GM23338 (cell line): ENCODE results near the gene SIDT2. TPM values are rescaled to one million over a fixed set of nuclear protein-coding genes. Genes with fewer than 3 reads are reported as not detected.

Experiments
- ATAC-seq: fragments of 200-7000 bp; cut with Tn5 transposase; 3 replicates; pipeline ENCODE4 v1.9.1; 2020
- DNase-seq: peaks from one replicate; pipeline ENCODE4 v3.0.0-alpha.2; 2015; ENCODE audit warnings: low spot score
- H2AFZ ChIP-seq: fragments of 200-600 bp; sonication (generic); 2 replicates; pipeline ENCODE4 v1.8.0; 2016; ENCODE audit warnings: antibody characterized with exemption, mild to moderate bottlenecking, moderate library complexity
- H3F3A ChIP-seq: fragments of 200-600 bp; sonication (generic); replicated peaks from 2 replicates; pipeline ENCODE4 v1.8.0; 2017; ENCODE audit warnings: antibody characterized with exemption, mixed run types, low read depth
- H3K27ac ChIP-seq: fragments of 200-600 bp; sonication (generic); 2 replicates; pipeline ENCODE4 v1.6.1; 2016; ENCODE audit warnings: low read depth
- H3K27me3 ChIP-seq: fragments of 200-600 bp; sonication (generic); 2 replicates; pipeline ENCODE4 v1.8.0; 2016; ENCODE audit warnings: mild to moderate bottlenecking, mixed run types, moderate library complexity; ENCODE audit not compliant: insufficient read depth
- H3K36me3 ChIP-seq: fragments of 200-600 bp; sonication (generic); 2 replicates; pipeline ENCODE4 v1.8.0; 2016; ENCODE audit warnings: mild to moderate bottlenecking; ENCODE audit not compliant: insufficient read depth
- H3K4me1 ChIP-seq: fragments of 200-600 bp; sonication (generic); 2 replicates; pipeline ENCODE4 v1.8.0; 2016; ENCODE audit warnings: mild to moderate bottlenecking, moderate library complexity; ENCODE audit not compliant: insufficient read depth
- H3K4me2 ChIP-seq: fragments of 200-600 bp; sonication (generic); 2 replicates; pipeline ENCODE4 v1.7.1; 2017; ENCODE audit warnings: mixed run types
- H3K4me3 ChIP-seq: fragments of 200-600 bp; sonication (generic); 2 replicates; pipeline ENCODE4 v1.6.1; 2016; ENCODE audit warnings: mixed run types
- H3K79me2 ChIP-seq: fragments of 200-600 bp; sonication (generic); replicated peaks from 2 replicates; pipeline ENCODE4 v1.8.0; 2017; ENCODE audit warnings: mild to moderate bottlenecking; ENCODE audit not compliant: insufficient read depth
- H3K9me2 ChIP-seq: fragments of 200-600 bp; sonication (generic); 2 replicates; pipeline ENCODE4 v1.8.0; 2017; ENCODE audit not compliant: insufficient read depth
- H4K20me1 ChIP-seq: fragments of 200-600 bp; sonication (generic); replicated peaks from 2 replicates; pipeline ENCODE4 v1.8.0; 2017; ENCODE audit warnings: mild to moderate bottlenecking; ENCODE audit not compliant: insufficient read depth
- H3K27ac Mint-ChIP-seq: 2 replicates; pipeline ENCODE4 v1.8.0; 2020; ENCODE audit warnings: inconsistent platforms, mild to moderate bottlenecking, moderate library complexity, mixed read lengths
- H3K27me3 Mint-ChIP-seq: 3 replicates; pipeline ENCODE4 v1.8.0; 2022; ENCODE audit warnings: low read depth, mild to moderate bottlenecking, moderate library complexity, mixed read lengths, inconsistent platforms; ENCODE audit not compliant: insufficient read depth, poor library complexity
- H3K36me3 Mint-ChIP-seq: 3 replicates; pipeline ENCODE4 v1.8.0; 2021; ENCODE audit warnings: low read depth, mild to moderate bottlenecking, inconsistent platforms, moderate library complexity, mixed read lengths
- H3K4me1 Mint-ChIP-seq: 3 replicates; pipeline ENCODE4 v1.8.0; 2020; ENCODE audit warnings: mild to moderate bottlenecking, inconsistent platforms, mixed read lengths
- H3K4me3 Mint-ChIP-seq: 3 replicates; pipeline ENCODE4 v1.8.0; 2021; ENCODE audit warnings: moderate library complexity, mild to moderate bottlenecking, inconsistent platforms, mixed read lengths
- H3K9me3 Mint-ChIP-seq: 3 replicates; pipeline ENCODE4 v1.8.0; 2020; ENCODE audit warnings: moderate library complexity, mild to moderate bottlenecking, inconsistent platforms, mixed read lengths
- CREB1 ChIP-seq: fragments of 250-450 bp; sonication (Bioruptor Pico); IDR thresholded peaks from 2 replicates; pipeline ENCODE4 v1.5.0; 2020; ENCODE audit warnings: low read depth, mild to moderate bottlenecking, moderate library complexity
- CTCF ChIP-seq, 2 experiments: fragments of 200-600 bp in 1 of 2; sonication (generic) in 1 of 2; conservative IDR thresholded peaks; 2 replicates each; pipeline versions ENCODE4 v1.5.1 to v1.6.1; 2016 to 2017; ENCODE audit warnings: antibody characterized with exemption in 2 of 2, low read depth in 2 of 2, mild to moderate bottlenecking in 2 of 2, moderate library complexity in 1 of 2
- EZH2 ChIP-seq: fragments of 200-600 bp; sonication (generic); IDR thresholded peaks from one replicate; pipeline ENCODE4 v1.8.0; 2017; ENCODE audit warnings: antibody characterized with exemption, mild to moderate bottlenecking, low read depth; ENCODE audit not compliant: unreplicated experiment
- EZH2phosphoT487 ChIP-seq: fragments of 200-600 bp; sonication (generic); IDR thresholded peaks from one replicate; pipeline ENCODE4 v1.8.1; 2018; ENCODE audit warnings: antibody characterized with exemption; ENCODE audit not compliant: unreplicated experiment
- JUNB ChIP-seq: IDR thresholded peaks from one replicate; pipeline ENCODE4 v1.6.1; 2016; ENCODE audit warnings: antibody characterized with exemption; ENCODE audit not compliant: unreplicated experiment
- NANOG ChIP-seq: IDR thresholded peaks from 2 replicates; pipeline ENCODE4 v1.6.1; 2016; ENCODE audit warnings: antibody characterized with exemption, borderline replicate concordance
- POLR2AphosphoS5 ChIP-seq: IDR thresholded peaks from 2 replicates; pipeline ENCODE4 v1.6.1; 2016; ENCODE audit warnings: antibody characterized with exemption, low read depth
- REST ChIP-seq: IDR thresholded peaks from one replicate; pipeline ENCODE4 v1.6.1; 2018; ENCODE audit warnings: antibody characterized with exemption; ENCODE audit not compliant: unreplicated experiment
- STAT1 ChIP-seq: IDR thresholded peaks from one replicate; pipeline ENCODE4 v1.6.1; 2016; ENCODE audit warnings: antibody characterized with exemption; ENCODE audit not compliant: unreplicated experiment
- ZNF114 ChIP-seq: fragments of 250-450 bp; sonication (Bioruptor Pico); IDR thresholded peaks from 2 replicates; pipeline ENCODE4 v1.5.0; 2020; ENCODE audit warnings: mild to moderate bottlenecking, moderate library complexity
- ZNF331 ChIP-seq: fragments of 250-450 bp; sonication (Bioruptor Pico); IDR thresholded peaks from 2 replicates; pipeline ENCODE4 v1.5.0; 2020; ENCODE audit warnings: low read depth, mild to moderate bottlenecking, moderate library complexity
- ZNF462 ChIP-seq: fragments of 250-450 bp; sonication (Bioruptor Pico); IDR thresholded peaks from 2 replicates; pipeline ENCODE4 v1.5.0; 2020; ENCODE audit warnings: mild to moderate bottlenecking, moderate library complexity
- polyA plus RNA-seq: library from polyadenylated mRNA; unstranded; fragments of >200 nt; fragmentation: Nextera tagmentation; extraction: Ambion mirVana; gene quantifications from 2 replicates; pipeline ENCODE4 v1.2.1, GENCODE V29; 2016
- total RNA-seq: library from RNA; depleted of rRNA; stranded (reverse); fragments of >200 nt; shearing (Covaris generic); gene quantifications from 2 replicates; pipeline ENCODE4 v1.2.3, GENCODE V29; 2014
- TF ChIP-seq, protein P1 (sequence below): IDR thresholded peaks from 2 replicates; pipeline ENCODE4 v1.6.1; 2016; ENCODE audit warnings: antibody characterized with exemption

SIDT2 gene
- total and polyA plus RNA-seq, 2 experiments from 2014 or later: 7.5 to 12.1 TPM

- H3K36me3 ChIP-seq: no peaks in the 10 kb centered on the region
- DNase-seq (no peak), ATAC-seq (no peak)
- peaks cover 23% of the 10 kb centered on the region for H3K36me3 Mint-ChIP-seq
- no peak overlapping the region for H3K27ac ChIP-seq
- no peaks in the 10 kb centered on the region for H3K9me3 Mint-ChIP-seq
- H4K20me1 ChIP-seq: 0 out of 2 replicates have a peak, but pooled peaks cover 5% of the 10 kb centered on the region
- H3K27me3 Mint-ChIP-seq: peaks cover 12% of the 10 kb centered on the region
- H3K27me3 ChIP-seq: no peaks in the 10 kb centered on the region
- no peak overlapping the region for H3K4me2 ChIP-seq
- H3K4me3 ChIP-seq: no peak overlapping the region
- no peak overlapping the region for H3K4me3 Mint-ChIP-seq
- TF ChIP-seq STAT1 (no peak), CREB1 (CRISPR knock-in tag) (no peak), JUNB (no peak), EZH2 (no peak), ZNF114 (CRISPR knock-in tag) (no peak), ZNF462 (CRISPR knock-in tag) (no peak), POLR2AphosphoS5 (no peak), ZNF331 (CRISPR knock-in tag) (no peak), CTCF (conservative IDR thresholded peaks at IDR 0.05; ENCODE audit: low read depth in 2 of 2) (no peak), NANOG (no peak), EZH2phosphoT487 (no peak), REST (no peak)
- TF ChIP-seq, protein P1, sequence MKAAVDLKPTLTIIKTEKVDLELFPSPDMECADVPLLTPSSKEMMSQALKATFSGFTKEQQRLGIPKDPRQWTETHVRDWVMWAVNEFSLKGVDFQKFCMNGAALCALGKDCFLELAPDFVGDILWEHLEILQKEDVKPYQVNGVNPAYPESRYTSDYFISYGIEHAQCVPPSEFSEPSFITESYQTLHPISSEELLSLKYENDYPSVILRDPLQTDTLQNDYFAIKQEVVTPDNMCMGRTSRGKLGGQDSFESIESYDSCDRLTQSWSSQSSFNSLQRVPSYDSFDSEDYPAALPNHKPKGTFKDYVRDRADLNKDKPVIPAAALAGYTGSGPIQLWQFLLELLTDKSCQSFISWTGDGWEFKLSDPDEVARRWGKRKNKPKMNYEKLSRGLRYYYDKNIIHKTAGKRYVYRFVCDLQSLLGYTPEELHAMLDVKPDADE: no peak
- peaks cover 7% of the 10 kb centered on the region; the same call in 1 of the 2 replicates for H3F3A ChIP-seq
- no peaks in the 10 kb centered on the region for H3K4me1 ChIP-seq
- no peaks in the 10 kb centered on the region for H3K9me2 ChIP-seq
- H3K4me1 Mint-ChIP-seq: peaks cover 9% of the 10 kb centered on the region
- H3K27ac Mint-ChIP-seq: no peak overlapping the region
- H2AFZ ChIP-seq: no peak overlapping the region
- peaks cover 10% of the 10 kb centered on the region for H3K79me2 ChIP-seq
Measured at GRCh38 chr11:117225553-117226170, 47.1 kb downstream of the SIDT2 start.
